Dedifferentiated amniotic fluid mesenchymal stem cell (primary cell): ENCODE measurements around the gene MAX.
"Not testable (repeated sequence)": the region's sequence is repeated elsewhere in the genome, so short reads cannot be mapped to it uniquely, and the experiment has no call there.

Experiments
- DNase-seq: peaks from one replicate; pipeline ENCODE4 v3.0.0-alpha.2; 2016; ENCODE audit errors: extremely low spot score

Gene MAX

DNA sequence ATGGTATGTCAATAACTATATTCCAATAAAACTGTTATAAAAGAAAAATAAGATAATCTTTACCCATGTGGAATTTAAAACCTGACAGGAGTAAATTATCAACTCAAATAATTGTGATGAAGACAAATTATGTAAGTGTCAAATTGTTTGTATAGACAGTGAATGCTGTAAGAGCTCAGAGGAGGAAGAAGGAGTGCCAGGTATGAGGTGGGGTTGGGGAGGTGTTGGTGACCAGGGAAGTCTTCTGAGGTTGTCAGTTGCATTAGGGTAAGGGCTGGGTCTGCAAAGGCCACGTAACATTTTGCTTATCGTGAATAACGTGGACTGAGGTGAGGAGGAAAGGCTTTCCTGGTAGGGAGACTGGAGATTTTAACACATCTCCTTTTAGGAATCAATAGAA is 2.5 kb upstream of the MAX start:
- DNase-seq: no peak

DNA sequence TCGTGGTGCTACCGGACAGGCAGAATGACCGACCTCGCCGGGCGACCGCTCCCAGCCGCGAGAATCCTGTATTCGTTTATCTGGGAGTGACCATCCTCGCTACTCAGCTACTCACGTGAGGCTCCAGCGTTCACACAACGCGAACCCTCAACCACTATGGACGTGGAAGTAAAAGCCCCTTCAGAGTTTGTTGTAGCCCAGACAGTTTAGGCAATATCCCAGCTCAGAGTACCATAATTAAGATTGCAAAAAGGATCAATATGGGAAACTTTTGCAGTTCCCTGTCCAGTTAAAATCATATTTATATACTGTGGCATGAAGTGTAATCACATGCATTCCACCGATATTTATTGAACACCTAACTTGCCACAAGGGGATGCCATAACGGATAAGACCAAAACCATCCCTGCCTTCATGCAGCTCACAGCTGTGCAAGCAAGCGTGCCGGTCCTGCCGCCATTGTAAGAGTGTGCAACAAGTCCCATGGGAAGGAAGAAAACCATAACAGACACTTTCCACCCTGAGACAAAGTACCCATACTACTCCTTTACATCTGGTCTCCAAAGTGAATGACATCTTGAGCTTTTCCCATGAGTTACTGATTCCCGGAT is 938 bp upstream of the MAX start:
- DNase-seq: no peak

DNA sequence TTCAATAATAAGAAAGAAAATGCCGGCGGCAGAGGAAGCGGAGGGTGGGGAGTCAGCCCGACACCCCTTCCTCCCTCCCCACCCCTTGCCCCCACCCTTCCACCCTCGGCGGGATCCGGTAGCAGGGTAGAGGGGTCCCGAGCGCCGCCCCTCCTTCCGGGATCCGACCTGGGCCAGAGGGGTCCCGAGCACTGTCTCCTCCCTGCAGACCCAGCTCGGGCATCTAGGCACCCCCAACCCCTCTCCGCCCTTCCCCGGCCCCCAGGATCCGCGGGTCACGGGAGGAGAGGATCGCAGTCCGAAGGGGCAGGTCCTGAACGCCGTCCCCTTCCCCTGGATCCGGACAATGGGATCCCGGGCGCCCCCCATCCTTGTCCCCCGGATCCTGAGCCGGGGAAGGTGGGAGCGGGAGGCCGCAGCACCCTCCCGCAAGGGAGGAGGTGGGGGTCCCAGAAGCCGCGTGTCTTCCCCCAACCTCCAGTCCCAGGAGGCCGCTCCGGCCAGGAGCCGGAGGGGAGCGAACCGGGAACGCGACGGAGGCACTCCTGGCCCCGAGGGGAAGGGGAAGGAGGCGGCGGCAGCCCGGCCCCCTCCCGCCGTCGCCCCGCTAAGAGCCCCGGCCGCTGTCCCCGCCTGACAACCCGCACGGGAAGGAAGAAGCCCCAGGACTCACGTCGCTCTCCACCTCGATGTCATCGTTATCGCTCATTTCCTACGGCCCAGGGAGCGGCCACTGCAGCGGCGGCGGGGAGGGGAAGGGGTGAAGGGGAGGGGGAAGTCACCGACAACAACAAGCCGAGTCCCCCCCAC is 481 bp downstream of the MAX start:
- DNase-seq: no peak

DNA sequence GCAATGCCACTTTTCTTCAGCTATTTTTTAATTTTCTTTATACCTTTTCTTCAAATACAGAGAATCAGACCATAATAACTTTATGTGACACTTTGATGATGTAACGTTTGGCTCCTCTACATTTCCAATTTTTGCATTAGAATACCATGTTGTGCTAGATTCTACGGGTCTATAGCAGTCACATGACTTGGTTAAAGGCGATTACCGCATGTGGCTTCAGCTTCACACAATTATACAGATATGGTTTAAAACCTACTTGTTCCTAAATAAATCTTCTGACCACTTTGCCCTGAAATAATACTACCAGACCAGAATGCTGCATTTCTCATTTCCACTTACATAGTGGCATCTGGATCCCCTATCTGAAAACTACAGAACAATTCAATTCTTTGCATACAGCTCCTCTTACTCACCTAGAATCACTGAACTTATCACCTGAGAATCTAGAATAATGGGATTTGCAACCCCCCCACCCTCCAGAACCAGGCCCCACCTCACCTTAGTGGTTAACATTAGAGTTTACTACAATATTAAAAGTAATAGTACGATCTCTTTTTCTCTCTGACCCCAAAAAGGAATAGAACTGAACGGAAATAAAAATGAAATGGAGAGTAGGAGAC is 1.3 kb downstream of the MAX start:
- no peak for DNase-seq

DNA sequence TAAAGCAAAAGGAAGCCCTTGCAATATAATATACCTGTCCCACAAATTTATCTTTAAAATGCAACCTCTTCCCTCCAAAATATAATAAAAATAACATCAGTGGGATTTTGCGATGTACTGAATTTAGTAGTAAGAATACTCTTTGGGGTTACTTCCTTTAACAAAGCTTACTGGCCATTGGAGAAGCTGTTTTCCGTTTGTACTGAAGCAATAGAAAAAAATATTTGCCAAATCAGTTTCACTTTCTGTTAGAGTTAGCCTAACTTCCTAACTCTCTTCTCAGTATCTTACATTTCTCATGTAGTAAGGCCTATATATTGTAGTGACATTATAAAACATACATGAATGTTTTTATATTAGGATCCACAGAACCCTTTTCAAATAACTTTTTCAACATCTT is 3.7 kb downstream of the MAX start:
- peak; percentile 58 for DNase-seq

DNA sequence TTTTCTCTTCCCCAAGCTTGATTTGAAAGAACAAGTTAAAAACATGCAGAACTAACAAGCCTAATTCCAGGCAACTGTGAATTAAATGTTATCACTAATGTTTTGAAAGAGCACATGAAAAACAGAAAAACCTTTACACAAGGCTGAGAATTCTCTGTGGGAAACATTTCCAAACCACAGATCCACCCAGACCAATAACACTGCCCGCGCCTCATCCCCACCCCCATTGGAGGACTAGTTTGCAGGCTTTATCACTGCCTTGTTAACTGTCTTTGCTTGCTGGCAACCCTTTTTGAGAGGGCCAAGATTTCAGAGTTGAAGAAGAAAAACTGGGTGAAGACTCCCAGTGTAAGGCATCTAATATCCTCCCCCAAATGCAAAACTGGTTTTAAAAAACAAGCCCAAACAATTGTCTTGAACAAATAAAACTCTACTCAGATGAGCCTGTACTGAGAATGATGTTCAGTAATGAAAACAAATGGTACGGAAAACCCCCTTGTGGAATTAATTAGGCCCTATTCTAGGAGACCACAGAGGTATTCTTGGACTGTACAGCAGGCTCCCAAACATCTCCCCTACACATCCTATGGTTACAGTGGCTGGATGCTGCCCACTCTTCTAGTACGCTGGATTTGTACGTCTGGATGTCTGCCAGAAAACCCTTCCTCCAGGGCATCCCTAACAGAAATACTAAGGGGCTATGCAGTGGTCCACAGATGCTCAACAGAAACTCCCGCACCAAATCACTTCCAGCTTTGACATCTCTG is 5.8 kb downstream of the MAX start:
- no peak for DNase-seq

- peak; percentile 82 for DNase-seq
These were observed 6.6 kb downstream of the MAX start for GRCh38 chr14:65095633-65096205.

- no peak for DNase-seq
These were observed 10.0 kb downstream of the MAX start for GRCh38 chr14:65092349-65092748.

DNA sequence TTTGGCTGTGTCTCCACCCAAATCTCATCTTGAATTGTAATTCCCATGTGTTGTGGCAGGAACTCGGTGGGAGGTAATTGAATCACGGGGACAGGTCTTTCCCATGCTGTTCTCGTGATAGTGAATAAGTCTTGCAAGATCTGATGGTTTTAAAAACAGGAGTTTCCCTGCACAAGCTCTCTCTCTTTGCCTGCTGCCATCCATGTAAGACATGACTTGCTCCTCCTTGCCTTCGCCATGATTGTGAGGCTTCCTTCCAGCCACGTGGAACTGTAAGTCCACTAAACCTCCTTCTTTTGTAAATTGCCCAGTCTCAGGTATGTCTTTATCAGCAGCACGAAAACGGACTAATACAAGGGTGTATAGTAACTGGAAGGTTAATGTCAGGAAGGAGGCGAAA is 14.5 kb downstream of the MAX start:
- not testable (repeated sequence) for DNase-seq

GRCh38 chr14:65086686-65087085 is 15.6 kb downstream of the MAX start:
- not testable (repeated sequence) for DNase-seq

DNA sequence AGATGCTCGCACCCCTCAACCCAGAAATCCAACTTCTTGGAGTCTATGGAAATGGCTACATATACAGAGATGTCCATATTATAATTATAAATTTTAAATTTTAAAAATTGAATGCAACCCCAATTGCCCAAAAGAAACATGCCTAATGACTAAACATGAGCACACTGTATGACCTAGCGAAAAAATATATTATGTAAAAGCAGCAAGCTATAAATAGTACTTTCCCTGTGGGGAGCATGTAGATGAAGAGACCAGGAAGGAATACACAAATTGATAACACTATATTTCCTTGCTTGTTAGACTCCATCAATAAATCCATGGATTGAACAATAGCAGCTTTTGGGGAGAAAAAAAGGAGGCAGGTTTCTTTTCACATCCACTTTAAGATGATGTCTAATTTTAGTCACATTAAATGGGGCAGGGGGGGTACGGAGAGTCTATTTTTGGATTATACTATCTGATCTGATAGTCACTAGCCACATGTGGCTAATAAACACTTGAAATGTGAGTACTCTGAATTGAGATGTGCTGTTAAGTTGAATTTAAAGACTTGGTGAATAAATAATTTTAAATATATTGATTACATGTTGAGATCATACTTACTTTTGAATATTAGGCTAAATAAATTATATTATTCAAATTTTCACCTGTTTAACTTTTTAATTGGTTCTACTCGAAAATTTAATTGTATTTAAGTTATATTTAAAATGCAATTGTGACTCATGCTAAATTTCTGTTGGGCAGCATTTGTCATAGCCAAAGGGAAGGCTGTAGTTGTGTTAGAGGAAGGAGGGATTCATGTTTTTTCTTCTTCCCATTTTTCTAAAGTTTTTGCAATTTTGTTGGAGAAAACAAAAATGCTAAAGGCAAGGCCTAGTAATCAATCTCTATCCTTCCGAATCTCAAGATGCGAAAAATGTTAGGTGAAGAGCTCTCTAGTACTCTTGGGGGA is 17.5 kb downstream of the MAX start:
- DNase-seq: no peak

- DNase-seq: no peak
These were observed 19.4 kb downstream of the MAX start for GRCh38 chr14:65082930-65083329.

GRCh38 chr14:65080960-65081747 is 21.2 kb downstream of the MAX start:
- no peak for DNase-seq

DNA sequence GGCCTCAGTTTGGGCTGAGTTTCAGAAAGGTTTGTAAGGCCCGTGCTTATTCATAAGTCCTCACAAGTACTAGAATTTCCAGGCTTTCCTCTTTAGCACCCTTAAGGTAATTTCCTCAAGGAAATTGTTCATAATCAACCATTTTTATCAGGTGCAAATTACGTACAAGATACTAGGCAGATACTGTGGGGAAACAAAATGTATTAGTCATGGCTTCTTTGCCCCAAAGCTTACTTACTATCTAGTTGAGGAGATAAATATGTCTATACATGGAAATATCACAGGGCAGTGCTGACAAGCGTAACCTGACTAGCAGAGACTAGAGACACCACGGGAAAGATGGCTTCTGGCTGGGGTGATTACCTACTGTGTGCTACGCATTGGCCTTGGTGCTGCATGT is 22.5 kb downstream of the MAX start:
- DNase-seq: no peak

DNA sequence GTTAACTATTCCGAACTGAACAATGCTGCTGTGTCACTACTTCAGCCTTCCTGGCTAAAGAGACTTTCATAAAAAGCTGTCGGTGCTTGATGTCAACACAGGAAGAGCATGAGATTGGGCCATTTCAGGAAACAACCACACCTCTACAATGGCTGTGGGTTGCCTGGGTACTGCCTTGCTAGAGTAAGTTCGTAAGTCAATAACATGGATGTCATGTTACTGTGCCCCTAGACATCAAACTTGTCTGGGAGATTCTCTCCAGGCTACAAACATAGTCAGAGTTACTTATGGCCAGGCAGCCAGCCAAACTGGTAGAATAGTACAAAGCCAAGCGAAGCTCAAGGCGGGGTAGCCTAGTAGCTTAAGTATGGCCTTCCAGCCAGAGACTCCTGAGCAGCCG is 23.1 kb downstream of the MAX start:
- DNase-seq: no peak

- no peak for DNase-seq
These were observed 25.0 kb downstream of the MAX start for GRCh38 chr14:65077318-65077717.

DNA sequence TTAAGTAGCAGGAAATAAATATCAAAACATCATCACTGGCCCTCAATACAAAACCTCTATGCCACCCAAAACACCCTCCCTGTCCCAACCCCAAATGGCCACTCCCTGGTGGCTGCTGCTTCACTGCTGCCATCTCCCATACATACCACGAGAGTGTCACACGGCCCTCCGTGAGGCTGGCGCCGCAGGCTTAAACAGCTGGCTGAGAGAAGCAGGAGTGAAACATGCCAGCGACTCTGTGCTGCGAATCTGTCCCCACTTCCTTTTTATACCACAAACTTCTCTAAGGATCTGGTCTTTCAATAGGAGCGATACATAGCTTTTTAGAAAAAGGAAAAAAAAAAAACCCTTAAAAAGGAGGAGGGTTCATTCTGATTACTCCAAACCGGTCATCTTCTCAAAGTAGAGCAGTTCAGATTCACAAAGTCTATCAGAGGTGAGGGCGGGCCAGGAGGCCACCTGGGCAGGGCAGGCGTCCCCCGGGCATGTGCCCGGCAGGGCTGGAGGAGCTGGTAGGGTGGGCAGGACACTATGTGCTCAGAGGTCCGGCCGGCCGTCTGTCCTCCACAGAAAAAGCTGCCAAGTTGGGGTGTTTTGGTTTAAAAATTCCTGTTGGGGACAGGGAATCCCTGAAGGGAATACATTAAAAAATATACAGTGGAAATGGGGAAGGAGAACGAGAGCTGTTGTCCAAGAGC is 26.5 kb downstream of the MAX start:
- DNase-seq: no peak

GRCh38 chr14:65074449-65075150 is 27.7 kb downstream of the MAX start:
- DNase-seq: no peak
